Activated naive CD4-positive, alpha-beta T cell treated with anti-CD3 and anti-CD28 coated beads, Interleukin-2, amount 50 U/mL, for 72 hours (primary cell): Measurements from ENCODE around the gene CBS. TPM values are rescaled to one million over a fixed set of nuclear protein-coding genes. Genes with fewer than 3 reads are reported as not detected.
"Not testable (repeated sequence)": the region's sequence is repeated elsewhere in the genome, so short reads cannot be mapped to it uniquely, and the experiment has no call there.

Experiments
- ATAC-seq, 2 donors: fragments of 150-1000 bp; cut with Tn5 transposase; 2 replicates each; pipeline ENCODE4 v1.10.0; 2021; ENCODE audit warnings: mild to moderate bottlenecking in 2 of 2, moderate library complexity in 2 of 2
- DNase-seq, 2 donors: peaks; one replicate each; pipeline ENCODE4 v3.0.0; 2021 to 2022; ENCODE audit warnings: low spot score in 2 of 2
- H3K27ac Mint-ChIP-seq, 2 donors: one replicate each; pipeline ENCODE4 v1.8.0; 2022; ENCODE audit warnings: mild to moderate bottlenecking in 2 of 2, mixed read lengths in 2 of 2
- H3K36me3 Mint-ChIP-seq, 2 donors: one replicate each; pipeline ENCODE4 v1.8.0; 2022; ENCODE audit warnings: mixed read lengths in 2 of 2
- H3K9me3 Mint-ChIP-seq, 2 donors: one replicate each; pipeline ENCODE4 v1.8.0; 2022; ENCODE audit warnings: mixed read lengths in 2 of 2
- total RNA-seq, 2 donors: library from RNA; stranded (reverse); gene quantifications; one replicate each; pipeline ENCODE4 v1.2.3, GENCODE V29; 2022

Gene CBS
- total RNA-seq = 10 to 100 TPM; 13.9 to 72.8 TPM

DNA sequence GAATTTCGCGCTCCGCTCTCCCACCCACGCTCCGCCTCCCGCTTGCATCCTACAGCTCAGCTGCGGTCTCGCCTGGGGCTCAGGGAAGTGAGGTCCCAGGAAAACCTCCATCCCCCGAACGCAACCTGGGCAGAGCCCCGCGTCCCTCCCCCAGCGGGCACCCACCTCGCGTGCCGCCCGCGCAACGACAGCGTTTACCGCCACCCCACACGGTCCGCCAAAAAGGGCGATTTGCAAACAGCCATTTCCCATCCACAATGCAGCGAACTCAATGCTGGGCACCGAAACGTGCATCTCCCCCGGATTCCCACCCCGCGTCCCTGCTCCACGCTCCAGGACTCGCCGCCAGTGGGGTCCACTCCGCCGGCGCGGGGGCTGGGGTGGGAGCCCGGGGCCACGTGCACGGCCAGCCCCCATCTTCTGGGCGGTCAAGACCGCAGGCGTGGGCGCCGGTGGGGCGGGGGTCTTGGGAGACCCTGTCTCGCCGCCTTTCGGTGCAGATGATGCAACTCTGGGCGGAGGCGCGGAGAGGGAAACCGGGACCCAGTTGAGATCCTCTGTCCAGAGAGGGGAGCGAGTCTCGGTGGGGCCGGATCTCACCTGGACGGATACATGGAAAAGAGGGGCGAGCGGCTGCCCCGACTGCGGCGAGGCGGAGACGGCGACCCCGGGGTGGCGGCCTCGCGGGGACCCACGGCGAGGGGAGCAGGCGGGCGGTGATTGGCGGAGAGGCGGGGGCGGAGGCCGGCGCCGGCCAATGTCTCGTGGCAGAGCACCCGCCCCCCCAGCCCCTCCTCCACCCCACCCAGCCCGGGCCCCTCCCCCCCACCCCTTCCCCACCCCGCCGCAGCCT, at the start of gene CBS:
TSS of gene CBS (minus strand) at position 666 of the 853 bp plus-strand sequence. CDS start 3,642 bp downstream, outside the sequence.
- not testable (repeated sequence) for H3K27ac Mint-ChIP-seq, H3K36me3 Mint-ChIP-seq, H3K9me3 Mint-ChIP-seq, DNase-seq
- ATAC-seq = peak; percentile 39 to 77

DNA sequence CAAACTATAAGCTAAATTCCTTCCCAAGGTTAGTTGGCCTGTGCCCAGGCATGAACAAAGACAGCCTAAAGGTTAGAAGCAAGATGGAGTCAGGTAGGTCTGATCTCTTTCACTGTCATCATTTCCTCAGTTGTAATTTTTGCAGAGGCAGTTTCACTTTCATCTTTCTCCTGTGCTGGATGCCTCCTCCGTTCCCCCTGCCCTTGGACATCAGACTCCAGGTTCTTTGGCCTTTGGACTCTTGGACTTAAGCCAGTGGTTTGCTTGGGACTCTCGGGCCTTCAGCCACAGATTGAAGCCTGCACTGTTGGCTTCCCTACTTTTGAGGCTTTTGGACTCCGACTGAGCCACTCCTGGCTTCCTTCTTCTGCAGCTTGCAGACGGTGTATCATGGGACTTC, 40.3 kb upstream of the CBS start:
- not testable (repeated sequence) for DNase-seq, H3K9me3 Mint-ChIP-seq, ATAC-seq, H3K36me3 Mint-ChIP-seq, H3K27ac Mint-ChIP-seq

DNA sequence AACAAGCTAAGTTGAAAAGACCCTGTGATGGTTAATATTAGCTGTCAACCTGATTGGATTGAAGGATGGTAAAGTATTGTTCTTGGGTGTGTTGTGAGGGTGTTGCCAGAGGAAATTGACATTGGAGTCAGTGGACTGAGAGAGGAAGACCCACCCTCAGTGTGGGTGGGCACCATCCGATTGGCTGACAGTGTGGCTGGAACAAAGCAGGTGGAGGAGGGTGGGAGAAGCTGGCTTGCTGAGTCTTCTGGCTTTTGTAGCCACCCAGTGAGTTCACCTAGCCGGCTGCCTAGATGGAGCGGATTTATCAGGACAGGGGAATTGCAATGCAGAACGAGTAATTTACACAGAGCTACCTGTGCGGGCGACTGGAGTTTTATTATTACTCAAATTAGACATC, 38.8 kb upstream of the CBS start:
- H3K9me3 Mint-ChIP-seq = not testable (repeated sequence)

DNA sequence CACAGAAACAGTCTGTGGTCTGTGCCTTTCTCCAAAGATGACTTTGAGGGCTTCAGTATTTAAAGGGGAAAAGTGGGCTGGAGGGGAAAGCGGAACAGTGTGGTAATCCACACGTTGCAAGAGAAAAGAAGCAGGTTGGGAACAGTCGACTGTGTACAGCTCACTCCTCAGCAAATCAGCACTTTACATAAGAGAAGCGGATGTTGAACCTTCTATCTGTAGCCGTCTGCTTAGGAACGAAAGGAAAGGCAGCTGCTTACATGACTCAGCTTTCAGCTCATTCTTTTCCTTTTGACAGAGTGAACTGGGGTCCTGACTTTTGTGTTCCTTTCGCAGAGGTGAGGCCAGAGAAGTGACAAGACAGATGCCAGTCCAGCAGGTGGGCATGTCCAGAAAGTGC, 33.4 kb upstream of the CBS start:
- not testable (repeated sequence) for H3K27ac Mint-ChIP-seq, H3K36me3 Mint-ChIP-seq, DNase-seq, H3K9me3 Mint-ChIP-seq
- ATAC-seq = peak; percentile 61 to 63

More for the DNA sequence above, 38.8 kb upstream of the CBS start:
- H3K36me3 Mint-ChIP-seq, ATAC-seq, H3K27ac Mint-ChIP-seq, DNase-seq: not testable (repeated sequence)

DNA sequence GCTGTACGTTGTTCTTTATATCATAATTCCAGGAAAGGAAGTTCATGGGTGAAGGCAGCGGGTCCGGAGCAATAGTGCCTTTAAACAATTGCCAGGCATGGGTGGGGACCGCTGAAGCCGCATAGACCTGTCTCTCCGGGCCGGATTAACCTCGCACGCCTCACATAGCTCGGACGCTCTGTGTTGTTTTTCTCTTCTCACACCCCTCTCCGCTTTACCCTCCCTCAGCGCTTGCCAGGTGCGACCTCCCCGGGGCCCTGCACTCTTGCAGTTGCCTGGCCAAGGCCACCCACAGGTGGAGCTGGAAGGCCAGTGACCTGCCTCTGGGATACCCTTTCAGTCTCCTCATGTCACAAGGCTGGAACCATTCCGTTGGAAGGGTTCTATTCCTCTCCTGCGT, 32.5 kb upstream of the CBS start:
- H3K9me3 Mint-ChIP-seq, DNase-seq, H3K27ac Mint-ChIP-seq, H3K36me3 Mint-ChIP-seq: not testable (repeated sequence)
- ATAC-seq = peak; percentile 25

DNA sequence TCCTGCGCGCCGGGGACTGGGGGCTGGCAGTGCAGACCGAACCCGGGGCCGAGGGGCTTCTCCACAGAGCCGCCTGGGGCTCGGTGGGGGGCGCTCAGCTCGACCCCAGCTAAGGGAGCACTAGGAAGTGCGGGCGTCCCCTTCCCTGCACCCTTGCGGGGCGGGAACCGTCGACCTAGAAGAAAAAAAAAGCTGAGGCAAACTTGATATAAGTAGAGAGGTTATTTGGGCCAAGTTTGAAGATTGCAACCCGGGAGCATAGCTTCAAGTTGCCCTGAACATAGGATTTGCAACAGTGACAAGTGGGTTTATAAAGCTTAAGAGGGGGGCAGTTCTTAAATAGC, 32.1 kb upstream of the CBS start:
- H3K27ac Mint-ChIP-seq = not testable (repeated sequence)
- ATAC-seq = peak in 1 of 2 donors; percentile 34

DNA sequence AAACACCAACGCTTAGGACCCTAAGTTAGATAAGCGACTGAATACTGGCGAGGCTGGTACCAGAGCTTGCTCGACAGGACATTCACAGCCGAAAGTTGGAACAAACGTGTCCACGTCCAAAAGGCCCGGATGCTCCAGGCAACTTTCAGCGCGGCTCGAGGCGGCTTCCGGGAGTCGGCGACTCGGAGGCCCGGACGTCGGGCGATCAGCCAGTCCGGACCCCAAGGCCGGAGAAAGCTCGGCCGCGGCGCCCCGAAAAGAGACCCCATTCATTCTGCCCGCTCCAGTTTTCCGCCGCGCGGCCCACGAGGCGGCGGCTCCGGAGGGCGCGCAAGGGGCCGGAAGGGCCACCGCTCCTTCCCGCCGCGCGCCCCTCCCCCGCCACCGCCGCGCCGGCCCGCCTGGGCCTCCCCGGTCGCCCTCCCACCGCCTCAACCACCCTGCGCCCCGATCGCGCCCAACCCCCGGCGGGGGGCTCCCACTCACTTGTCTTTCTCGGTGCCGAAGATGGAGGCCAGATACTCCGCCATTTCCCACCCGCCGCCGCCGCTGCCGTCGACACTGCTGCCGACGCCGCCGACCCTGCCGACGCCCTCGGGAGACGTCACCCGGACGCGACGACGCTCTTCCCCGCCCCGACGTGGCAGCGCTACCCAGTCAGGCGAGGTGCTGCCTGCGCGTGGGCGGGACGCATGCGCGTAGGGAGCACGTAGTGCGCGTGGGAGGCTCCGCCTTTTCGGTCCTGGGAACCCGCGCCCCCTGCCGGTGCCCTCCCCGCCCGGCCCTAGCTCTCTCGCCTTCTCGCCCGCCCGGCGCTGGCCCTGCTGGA, 31.5 kb upstream of the CBS start, which contains the start of gene U2AF1:
TSS of gene U2AF1 (minus strand) at position 606 of the 829 bp plus-strand sequence. CDS start at position 530, 76 bp downstream.
- not testable (repeated sequence) for H3K27ac Mint-ChIP-seq, H3K36me3 Mint-ChIP-seq, H3K9me3 Mint-ChIP-seq
- peak in 1 of 2 donors; percentile 32 for DNase-seq
- ATAC-seq = peak; percentile 88 to 90

More for the DNA sequence above, 32.1 kb upstream of the CBS start:
- H3K9me3 Mint-ChIP-seq, H3K36me3 Mint-ChIP-seq, DNase-seq: not testable (repeated sequence)

DNA sequence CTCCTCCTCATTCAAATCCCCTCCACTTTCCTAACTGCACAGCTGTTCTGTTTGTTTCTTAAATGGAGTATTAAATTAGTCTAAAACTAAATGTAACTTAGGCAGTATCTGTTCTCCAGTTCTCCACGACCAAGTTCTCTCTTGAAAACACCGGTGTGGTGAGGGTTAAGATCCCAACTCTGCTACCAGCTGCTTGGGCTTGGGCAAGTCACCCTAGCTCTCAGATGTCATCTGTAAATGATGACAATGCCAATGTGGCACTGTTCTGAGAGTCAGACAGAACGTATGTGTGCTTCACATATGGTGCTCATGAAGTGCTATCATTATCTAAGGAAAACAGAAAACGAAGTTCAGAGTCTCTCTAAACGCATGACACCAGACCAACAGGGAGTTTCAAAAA, 29.0 kb upstream of the CBS start:
- H3K36me3 Mint-ChIP-seq, ATAC-seq, H3K9me3 Mint-ChIP-seq, DNase-seq, H3K27ac Mint-ChIP-seq: not testable (repeated sequence)

DNA sequence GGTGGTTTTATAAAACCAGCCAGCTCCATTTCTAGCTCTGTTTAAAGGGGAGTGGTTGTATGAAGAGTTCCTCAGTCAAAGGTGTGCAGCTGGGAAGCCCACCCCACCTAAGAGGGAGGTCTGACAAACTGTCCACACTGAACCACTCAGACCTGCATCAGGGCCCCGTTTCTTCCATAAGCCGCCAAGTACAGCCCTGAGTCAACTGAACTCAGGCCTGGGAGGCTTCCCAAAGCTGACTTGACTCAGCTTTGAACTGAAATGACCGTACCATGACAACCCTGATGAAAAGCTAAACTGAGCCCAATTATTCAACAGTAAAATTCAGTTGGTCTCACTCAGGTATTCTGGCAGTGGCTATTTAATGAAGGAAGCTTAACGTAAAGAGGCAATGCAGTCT, 26.6 kb upstream of the CBS start:
- not testable (repeated sequence) for H3K36me3 Mint-ChIP-seq, H3K9me3 Mint-ChIP-seq
- peak; percentile 52 to 71 for ATAC-seq

DNA sequence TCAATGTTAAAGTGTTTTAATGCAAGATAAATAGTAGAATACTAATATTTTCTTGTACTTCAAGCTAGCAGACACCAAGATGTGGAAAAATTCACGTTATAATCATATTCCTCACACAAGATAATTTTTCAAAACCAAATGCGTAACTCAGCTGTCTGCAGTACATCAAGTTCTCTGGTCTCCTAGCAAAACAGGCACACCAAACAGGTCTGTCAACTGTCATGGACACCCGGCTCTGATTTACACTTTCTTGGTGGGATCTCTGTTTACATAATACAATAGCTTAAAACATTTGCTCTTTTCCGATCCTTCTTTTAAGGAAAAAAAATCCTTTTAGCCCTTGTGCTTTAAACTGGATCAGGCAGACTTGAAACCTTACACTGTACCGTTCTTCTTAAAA, 26.0 kb upstream of the CBS start:
- H3K36me3 Mint-ChIP-seq, H3K9me3 Mint-ChIP-seq, ATAC-seq, DNase-seq, H3K27ac Mint-ChIP-seq: not testable (repeated sequence)

More for the DNA sequence above, 26.6 kb upstream of the CBS start:
- DNase-seq, H3K27ac Mint-ChIP-seq: not testable (repeated sequence)

DNA sequence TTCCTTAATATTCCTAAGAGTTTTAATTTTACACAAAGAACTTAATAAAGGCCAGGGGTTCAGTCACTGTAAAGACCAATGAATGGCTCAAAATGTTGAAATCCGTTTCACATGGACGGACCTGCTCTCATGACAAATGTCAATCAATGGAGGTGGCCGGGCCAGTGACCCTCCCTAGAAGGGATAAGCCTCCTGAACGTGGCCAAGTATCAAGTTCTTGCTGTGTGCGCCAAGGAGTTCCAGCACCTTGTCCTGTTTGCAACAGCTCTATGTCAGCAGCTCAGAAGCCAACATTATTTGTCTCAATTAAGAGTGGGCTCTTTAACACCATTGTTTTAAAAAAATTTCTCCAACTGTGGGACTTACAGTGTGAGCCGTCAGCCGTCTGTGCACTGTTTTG, 25.4 kb upstream of the CBS start:
- not testable (repeated sequence) for ATAC-seq, H3K36me3 Mint-ChIP-seq

DNA sequence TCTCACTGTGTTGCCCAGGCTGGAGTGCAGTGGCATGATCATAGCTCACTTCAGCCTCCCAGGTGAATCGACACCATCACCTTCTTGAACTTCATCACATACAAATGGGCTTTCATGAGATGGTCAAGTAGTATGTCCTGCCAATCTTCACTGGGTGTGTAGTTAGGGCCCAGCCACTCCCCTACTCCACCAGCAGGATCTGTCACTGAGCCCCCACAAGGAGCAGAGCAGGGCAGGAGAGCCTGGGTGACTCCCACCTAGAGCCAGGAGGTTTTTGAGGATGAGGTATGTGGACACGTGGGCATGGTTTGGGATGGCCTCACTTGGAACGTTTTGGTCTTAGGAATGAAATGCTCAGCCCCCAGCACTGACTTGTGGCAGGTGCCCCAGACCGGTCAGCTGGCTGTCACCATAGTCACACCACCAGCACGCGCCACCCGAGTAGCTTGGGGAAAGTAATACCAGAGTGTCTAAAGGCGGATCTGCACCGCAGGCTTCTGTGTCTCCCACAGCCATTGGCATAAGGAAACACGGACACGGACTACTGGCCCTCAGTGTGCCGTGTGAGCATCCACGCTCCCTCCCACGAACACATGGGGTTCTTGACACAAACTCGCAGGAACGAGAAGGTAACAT, 16.5 kb upstream of the CBS start:
- not testable (repeated sequence) for H3K36me3 Mint-ChIP-seq, DNase-seq, H3K9me3 Mint-ChIP-seq, H3K27ac Mint-ChIP-seq
- ATAC-seq = peak in 1 of 2 donors; percentile 27

More for the DNA sequence above, 25.4 kb upstream of the CBS start:
- H3K9me3 Mint-ChIP-seq, DNase-seq, H3K27ac Mint-ChIP-seq: not testable (repeated sequence)

DNA sequence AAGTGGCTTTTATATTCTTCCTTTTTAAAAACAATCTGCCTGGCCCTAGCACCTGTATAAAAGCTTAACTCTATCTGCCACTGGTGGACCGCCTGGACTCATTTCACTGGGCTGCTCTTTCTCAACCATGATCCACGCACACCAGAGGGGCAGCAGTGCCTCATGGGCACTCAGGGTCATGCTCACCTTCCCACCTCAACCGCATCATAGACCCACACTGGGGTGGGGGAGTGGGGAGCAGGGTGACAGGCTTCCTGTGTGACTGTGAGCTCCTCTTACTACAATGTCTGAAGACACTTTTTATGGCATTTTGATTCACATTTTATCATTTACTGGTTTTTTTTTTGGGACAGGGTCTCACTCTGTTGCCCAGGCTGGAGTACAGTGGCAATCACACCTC, 15.3 kb upstream of the CBS start:
- H3K9me3 Mint-ChIP-seq, ATAC-seq, H3K36me3 Mint-ChIP-seq, H3K27ac Mint-ChIP-seq, DNase-seq: not testable (repeated sequence)

DNA sequence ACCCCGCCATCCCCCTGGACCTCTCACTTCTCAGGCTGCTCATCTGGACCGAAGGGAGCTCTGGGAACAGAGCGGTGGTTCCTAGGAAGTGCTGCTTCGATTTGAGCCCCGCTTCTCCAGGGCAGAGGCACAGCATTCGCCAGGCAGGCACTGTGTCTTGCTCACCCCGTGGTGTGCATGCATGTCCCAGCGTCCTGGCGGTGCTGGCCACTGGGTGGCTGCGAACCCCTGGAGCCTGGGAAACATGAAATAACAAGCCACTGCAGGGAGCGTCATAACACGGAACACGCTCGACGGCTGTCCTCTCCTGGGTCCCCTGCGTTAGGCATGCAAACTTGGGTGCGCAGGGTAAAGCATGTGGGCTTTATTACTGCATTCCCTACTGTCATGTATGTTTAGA, 13.8 kb upstream of the CBS start:
- peak in 1 of 2 donors; percentile 27 for ATAC-seq
- not testable (repeated sequence) for DNase-seq, H3K27ac Mint-ChIP-seq, H3K9me3 Mint-ChIP-seq, H3K36me3 Mint-ChIP-seq

DNA sequence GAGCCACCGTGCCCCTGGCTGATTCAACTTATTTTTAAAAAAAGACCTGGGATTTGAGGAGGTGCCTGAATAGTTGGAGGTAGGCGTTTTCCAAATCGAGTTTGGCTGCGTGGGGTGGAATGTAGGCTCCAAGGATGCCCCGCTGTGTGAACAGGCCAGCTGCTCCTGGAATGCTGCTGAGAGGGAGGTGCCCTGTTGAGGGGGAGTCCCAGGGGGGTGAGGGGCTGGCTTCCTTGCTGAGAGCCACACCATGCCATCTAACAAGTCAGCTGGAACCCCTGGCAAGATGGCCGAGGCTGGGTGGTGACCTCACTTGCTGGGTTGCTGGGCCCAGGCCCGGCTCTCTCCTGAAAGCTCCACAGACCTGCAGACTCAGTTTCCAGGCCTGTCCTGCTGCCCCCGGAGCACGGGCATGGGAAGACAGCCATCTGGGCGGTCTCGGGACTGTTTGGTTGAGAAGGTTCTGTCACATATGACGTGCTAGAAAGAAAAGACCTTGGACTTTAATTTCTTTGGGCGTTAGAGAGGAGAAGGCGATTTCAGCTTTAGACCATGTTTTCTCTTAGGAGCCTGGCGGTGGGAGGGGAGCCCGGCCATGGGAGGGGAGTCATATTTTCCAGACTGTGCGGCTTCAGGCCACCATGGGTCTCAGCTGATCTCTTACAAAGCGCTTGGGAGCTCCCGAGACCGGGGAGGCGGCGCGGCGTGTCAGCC, 7.1 kb upstream of the CBS start:
- H3K27ac Mint-ChIP-seq, H3K9me3 Mint-ChIP-seq, DNase-seq: not testable (repeated sequence)

DNA sequence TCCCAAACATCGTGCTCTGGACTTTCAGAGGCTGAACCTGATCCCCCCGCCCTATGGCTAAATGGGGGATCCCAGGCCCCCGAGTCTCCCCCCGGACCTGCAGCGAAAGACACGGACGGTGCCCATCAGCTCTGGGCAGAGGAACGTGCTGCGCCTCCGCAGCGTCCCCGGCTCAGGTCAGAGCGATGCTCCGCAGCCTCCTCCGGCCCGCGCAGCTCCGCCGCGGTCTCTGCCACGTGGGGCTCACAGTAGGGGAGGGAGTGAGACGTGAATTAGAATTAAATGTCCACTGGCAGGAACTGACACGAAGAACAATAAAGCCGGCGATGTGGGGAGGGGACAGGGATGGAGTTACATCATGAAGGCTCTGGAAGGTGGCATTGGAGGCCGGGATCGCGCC, 1.0 kb upstream of the CBS start:
- not testable (repeated sequence) for ATAC-seq, H3K27ac Mint-ChIP-seq, DNase-seq, H3K36me3 Mint-ChIP-seq, H3K9me3 Mint-ChIP-seq

More for the DNA sequence above, 7.1 kb upstream of the CBS start:
- not testable (repeated sequence) for H3K36me3 Mint-ChIP-seq, ATAC-seq
